Neural cell (in vitro differentiated cells): Measurements from ENCODE around the gene DHRS12. TPM values are rescaled to one million over a fixed set of nuclear protein-coding genes. Genes with fewer than 3 reads are reported as not detected.

Experiments used
- H2AFZ ChIP-seq: fragments of 200-600, 300-800 bp; sonication (generic), shearing (Covaris generic); 2 replicates; pipeline ENCODE4 v1.6.0; 2014; ENCODE audit warnings: low read depth, mild to moderate bottlenecking, antibody characterized with exemption, low read length, moderate library complexity
- H3F3A ChIP-seq: fragments of 200-600 bp; shearing (Covaris generic); 2 replicates; pipeline ENCODE4 v1.6.1; 2016; ENCODE audit warnings: mild to moderate bottlenecking, moderate library complexity, mixed read lengths, antibody characterized with exemption, low read length; ENCODE audit not compliant: insufficient read depth, poor library complexity, severe bottlenecking
- H3K27ac ChIP-seq: fragments of 200-600, 300-800 bp; sonication (generic), shearing (Covaris generic); 2 replicates; pipeline ENCODE4 v1.5.1; 2014; ENCODE audit warnings: mild to moderate bottlenecking, low read length, moderate library complexity
- H3K27me3 ChIP-seq: fragments of 300-800, 200-600 bp; sonication (generic), shearing (Covaris generic); 2 replicates; pipeline ENCODE4 v1.6.0; 2014; ENCODE audit warnings: mild to moderate bottlenecking, low read depth, low read length, moderate library complexity; ENCODE audit not compliant: insufficient read depth
- H3K36me3 ChIP-seq: fragments of 300-800, 200-600 bp; sonication (generic), shearing (Covaris generic); 2 replicates; pipeline ENCODE4 v1.5.1; 2014; ENCODE audit warnings: mild to moderate bottlenecking, antibody characterized with exemption, low read length, moderate library complexity; ENCODE audit not compliant: insufficient read depth
- H3K4me2 ChIP-seq: fragments of 300-800, 200-600 bp; sonication (generic), shearing (Covaris generic); 2 replicates; pipeline ENCODE4 v1.6.0; 2014; ENCODE audit warnings: mild to moderate bottlenecking, low read length
- H3K4me3 ChIP-seq: fragments of 300-800, 200-600 bp; sonication (generic), shearing (Covaris generic); 2 replicates; pipeline ENCODE4 v1.5.1; 2014; ENCODE audit warnings: mild to moderate bottlenecking, low read length, moderate library complexity
- H3K79me2 ChIP-seq: fragments of 200-600 bp; shearing (Covaris generic); replicated peaks from 2 replicates; pipeline ENCODE4 v1.6.0; 2014; ENCODE audit warnings: mild to moderate bottlenecking, low read length, moderate library complexity; ENCODE audit not compliant: insufficient read depth
- H3K9ac ChIP-seq: fragments of 300-800, 200-600 bp; sonication (generic), shearing (Covaris generic); 2 replicates; pipeline ENCODE4 v1.6.1; 2016; ENCODE audit warnings: mild to moderate bottlenecking, low read length, mixed read lengths
- H3K9me2 ChIP-seq: fragments of 200-600 bp; shearing (Covaris generic); 2 replicates; pipeline ENCODE4 v1.6.1; 2016; ENCODE audit warnings: mild to moderate bottlenecking, low read length, mixed read lengths; ENCODE audit not compliant: insufficient read depth
- H3K9me3 ChIP-seq: fragments of 200-600, 300-800 bp; sonication (generic), shearing (Covaris generic); 2 replicates; pipeline ENCODE4 v1.6.1; 2016; ENCODE audit warnings: mild to moderate bottlenecking, mixed run types, low read length, moderate library complexity, mixed read lengths
- H4K20me1 ChIP-seq: fragments of 200-600 bp; shearing (Covaris generic); 2 replicates; pipeline ENCODE4 v1.6.1; 2016; ENCODE audit warnings: mild to moderate bottlenecking, mixed run types; ENCODE audit not compliant: insufficient read depth
- CTCF ChIP-seq: fragments of 450-650 bp; IDR thresholded peaks from 2 replicates; pipeline ENCODE4 v1.5.1; 2014; ENCODE audit warnings: antibody characterized with exemption, mild to moderate bottlenecking, moderate library complexity; ENCODE audit not compliant: poor library complexity, severe bottlenecking
- EP300 ChIP-seq: fragments of 450-650 bp; conservative IDR thresholded peaks from 2 replicates; pipeline ENCODE4 v1.6.1; 2014; ENCODE audit warnings: antibody characterized with exemption, mild to moderate bottlenecking, moderate library complexity; ENCODE audit not compliant: poor library complexity, severe bottlenecking
- EZH2 ChIP-seq: fragments of 200-600, 300-800 bp; shearing (Covaris generic), sonication (generic); IDR thresholded peaks from 2 replicates; pipeline ENCODE4 v1.6.1; 2014; ENCODE audit warnings: antibody characterized with exemption, low read length, borderline replicate concordance, mild to moderate bottlenecking; ENCODE audit not compliant: insufficient read depth, poor library complexity, severe bottlenecking
- MXI1 ChIP-seq: fragments of 450-650 bp; conservative IDR thresholded peaks from 2 replicates; pipeline ENCODE4 v1.6.1; 2014; ENCODE audit warnings: antibody characterized with exemption, mild to moderate bottlenecking; ENCODE audit not compliant: poor library complexity, severe bottlenecking
- POLR2AphosphoS5 ChIP-seq: IDR thresholded peaks from 2 replicates; pipeline ENCODE4 v1.6.1; 2012
- RAD21 ChIP-seq: fragments of 450-650 bp; conservative IDR thresholded peaks from 2 replicates; pipeline ENCODE4 v1.6.1; 2014; ENCODE audit warnings: antibody characterized with exemption, mild to moderate bottlenecking, moderate library complexity
- REST ChIP-seq: IDR thresholded peaks from 2 replicates; pipeline ENCODE4 v1.6.1; 2012; ENCODE audit warnings: borderline replicate concordance
- SMC3 ChIP-seq: fragments of 450-650 bp; conservative IDR thresholded peaks from 2 replicates; pipeline ENCODE4 v1.6.1; 2014; ENCODE audit warnings: antibody characterized with exemption, mild to moderate bottlenecking, moderate library complexity; ENCODE audit not compliant: poor library complexity
- TAF1 ChIP-seq: IDR thresholded peaks from 2 replicates; pipeline ENCODE4 v1.6.1; 2012; ENCODE audit warnings: low read depth
- polyA plus RNA-seq: library from polyadenylated mRNA; depleted of rRNA; stranded (reverse); fragments of >200 nt; gene quantifications from 2 replicates; pipeline ENCODE4 v1.2.3, GENCODE V29; 2014

Gene DHRS12
- polyA plus RNA-seq, 1 donor from 2014 or later: 4.4 TPM

- no peaks in the 10 kb centered on the region for H3K36me3 ChIP-seq
- H3K79me2 ChIP-seq: no peaks in the 10 kb centered on the region
- H3K9ac ChIP-seq: no peak overlapping the region
- no peaks in the 10 kb centered on the region for H3K27me3 ChIP-seq
- H4K20me1 ChIP-seq: no peaks in the 10 kb centered on the region
- no peak overlapping the region for H3K4me3 ChIP-seq
- H3F3A ChIP-seq: no peaks in the 10 kb centered on the region
- no peak for TF ChIP-seq EZH2
- no peak for TF ChIP-seq EP300
- no peak for TF ChIP-seq REST
- TF ChIP-seq POLR2AphosphoS5: no peak
- no peak for TF ChIP-seq MXI1
- no peak for TF ChIP-seq CTCF
- TF ChIP-seq TAF1: no peak
- TF ChIP-seq RAD21: no peak
- TF ChIP-seq SMC3: no peak
- H3K9me3 ChIP-seq: no peaks in the 10 kb centered on the region
- no peak overlapping the region for H2AFZ ChIP-seq
- H3K9me2 ChIP-seq: no peaks in the 10 kb centered on the region
- H3K4me2 ChIP-seq: no peak overlapping the region
- H3K27ac ChIP-seq: no peak overlapping the region
Measured at GRCh38 chr13:51794964-51795363, 9.0 kb downstream of the DHRS12 start.

- Histone ChIP-seq H3K9ac (no peak overlapping the region), H2AFZ (no peak overlapping the region), H3K36me3 (no peaks in the 10 kb centered on the region), H3K9me3 (no peaks in the 10 kb centered on the region), H4K20me1 (no peaks in the 10 kb centered on the region), H3K4me3 (no peak overlapping the region), H3K27me3 (no peaks in the 10 kb centered on the region), H3K79me2 (no peaks in the 10 kb centered on the region), H3K9me2 (no peaks in the 10 kb centered on the region), H3F3A (no peaks in the 10 kb centered on the region), H3K27ac (no peak overlapping the region), H3K4me2 (no peak overlapping the region)
- no peak for TF ChIP-seq SMC3
- no peak for TF ChIP-seq POLR2AphosphoS5
- no peak for TF ChIP-seq EP300
- TF ChIP-seq TAF1: no peak
- no peak for TF ChIP-seq REST
- TF ChIP-seq EZH2: no peak
- no peak for TF ChIP-seq RAD21
- TF ChIP-seq MXI1: no peak
- TF ChIP-seq CTCF: no peak
Measured at GRCh38 chr13:51793570-51794271, 10.2 kb downstream of the DHRS12 start.
